GM19043 (cell line): Measurements from ENCODE around the gene EHD4.

Experiments used
- ATAC-seq: cut with Tn5 transposase; IDR thresholded peaks from one replicate; pipeline ENCODE4 v1.9.1; 2021; ENCODE audit warnings: low read depth; ENCODE audit not compliant: unreplicated experiment

Gene EHD4

DNA sequence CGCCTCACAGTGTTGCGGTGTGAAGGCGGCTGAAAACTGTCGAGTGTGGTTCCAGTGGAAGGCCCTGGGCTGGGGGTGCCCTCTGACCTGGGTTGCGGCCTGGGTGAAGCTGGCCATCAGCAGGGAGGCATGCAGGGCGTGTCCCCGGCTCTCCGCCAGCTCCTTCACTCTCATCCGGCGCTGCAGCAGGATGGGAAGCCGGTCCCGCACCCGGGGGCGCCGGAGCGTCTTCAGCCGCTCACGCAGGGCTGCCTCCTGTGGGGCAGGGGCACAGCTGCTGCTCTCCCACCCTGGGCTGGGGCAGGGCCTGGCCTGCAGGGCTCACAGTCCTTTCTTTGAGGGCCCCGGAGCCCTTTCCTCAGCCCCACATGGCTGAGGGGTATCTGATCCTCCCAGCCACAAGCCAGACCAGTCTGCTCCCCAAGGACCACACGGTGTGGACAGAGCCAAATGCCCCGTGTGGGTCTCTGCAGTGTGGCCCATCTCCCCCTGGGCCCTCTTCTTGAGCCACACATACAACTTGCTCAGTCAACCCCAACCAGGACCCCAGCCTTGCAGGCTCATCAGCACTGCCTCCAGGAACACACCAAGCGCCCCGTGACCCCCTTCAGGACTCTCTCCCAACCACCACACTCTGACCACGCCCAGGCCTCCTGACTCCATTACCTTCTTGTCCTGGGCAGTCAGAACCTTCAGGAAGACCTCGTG lies 105.3 kb downstream of the EHD4 start:
- no peak for ATAC-seq

DNA sequence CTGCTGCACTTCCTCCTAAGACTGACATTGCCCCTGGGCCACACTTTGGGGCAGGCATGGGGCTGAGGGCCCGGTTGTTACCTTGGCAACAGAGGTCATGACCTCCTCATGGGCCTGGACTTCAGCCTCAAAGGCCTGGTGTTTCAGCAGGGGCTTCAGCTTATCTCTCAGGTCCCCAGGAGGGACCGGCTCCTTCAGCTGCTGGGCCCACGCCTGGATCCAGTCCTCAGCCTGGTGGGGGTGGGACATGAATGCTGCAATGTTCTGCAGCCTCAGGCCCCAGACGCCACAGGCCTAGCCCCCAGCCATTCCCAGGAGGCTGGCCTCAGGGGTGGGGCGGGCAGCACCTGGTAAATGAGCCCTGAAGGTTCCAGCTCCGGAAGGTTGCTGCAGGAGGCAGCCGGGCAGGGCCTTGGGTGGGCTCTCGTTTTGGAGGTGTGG lies 106.1 kb downstream of the EHD4 start:
- no peak for ATAC-seq

DNA sequence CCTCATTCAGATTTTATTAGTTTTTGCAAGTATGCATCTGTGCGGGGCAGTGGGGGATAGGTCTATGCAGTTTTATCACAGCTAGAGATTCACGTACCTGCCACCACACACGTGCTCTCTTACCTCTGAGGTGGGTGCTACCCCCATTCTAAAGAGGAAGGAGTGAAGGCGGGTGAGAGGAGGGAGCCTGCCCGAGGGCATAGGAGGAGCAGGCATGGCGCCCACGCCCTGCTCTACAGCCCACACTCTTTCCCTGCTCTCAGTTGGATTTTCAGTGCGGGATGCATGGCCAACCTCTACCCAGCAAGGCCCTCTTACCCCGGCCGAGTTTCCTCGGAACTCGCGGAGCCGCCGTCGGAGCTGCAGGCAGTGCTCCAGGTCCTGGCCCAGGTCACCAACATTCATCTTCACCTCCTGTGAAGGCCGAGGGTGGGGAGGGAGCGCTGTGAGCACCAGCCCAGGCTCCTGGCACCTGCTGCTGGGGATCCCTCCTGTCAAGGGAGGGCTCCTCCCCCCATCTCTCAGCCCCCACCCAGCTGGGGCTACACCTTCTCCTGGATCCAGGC lies 106.8 kb downstream of the EHD4 start:
- no peak for ATAC-seq

DNA sequence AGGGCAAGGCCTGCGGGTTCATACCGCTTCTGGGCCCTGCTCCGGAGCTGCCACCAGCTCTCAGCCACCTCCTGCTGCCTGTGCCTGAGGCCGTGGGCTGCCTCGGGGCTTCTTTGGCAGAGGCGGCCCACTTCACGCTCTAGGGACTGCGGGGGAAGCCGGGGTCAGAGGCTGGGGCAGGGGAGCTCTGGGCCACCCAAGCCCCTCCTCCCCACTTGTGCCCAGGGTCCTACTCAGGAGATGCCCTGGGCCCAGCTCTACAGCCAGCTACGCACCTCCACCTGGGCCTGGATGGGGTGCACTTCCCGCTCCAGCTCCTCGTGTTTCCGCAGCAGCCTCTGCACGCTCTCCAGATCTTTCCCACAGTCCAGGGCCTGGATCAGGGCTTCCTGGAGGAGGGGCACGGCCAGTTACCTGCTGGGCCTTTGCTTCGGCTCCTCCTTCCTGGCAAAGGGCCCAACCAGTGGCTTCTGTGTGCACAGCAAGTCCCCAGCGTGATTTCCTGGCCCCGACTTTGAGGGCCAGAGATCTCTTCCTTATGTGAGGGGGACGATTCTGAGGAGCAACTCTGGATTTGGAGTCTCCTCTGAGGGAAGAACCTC lies 109.7 kb downstream of the EHD4 start:
- no peak for ATAC-seq

DNA sequence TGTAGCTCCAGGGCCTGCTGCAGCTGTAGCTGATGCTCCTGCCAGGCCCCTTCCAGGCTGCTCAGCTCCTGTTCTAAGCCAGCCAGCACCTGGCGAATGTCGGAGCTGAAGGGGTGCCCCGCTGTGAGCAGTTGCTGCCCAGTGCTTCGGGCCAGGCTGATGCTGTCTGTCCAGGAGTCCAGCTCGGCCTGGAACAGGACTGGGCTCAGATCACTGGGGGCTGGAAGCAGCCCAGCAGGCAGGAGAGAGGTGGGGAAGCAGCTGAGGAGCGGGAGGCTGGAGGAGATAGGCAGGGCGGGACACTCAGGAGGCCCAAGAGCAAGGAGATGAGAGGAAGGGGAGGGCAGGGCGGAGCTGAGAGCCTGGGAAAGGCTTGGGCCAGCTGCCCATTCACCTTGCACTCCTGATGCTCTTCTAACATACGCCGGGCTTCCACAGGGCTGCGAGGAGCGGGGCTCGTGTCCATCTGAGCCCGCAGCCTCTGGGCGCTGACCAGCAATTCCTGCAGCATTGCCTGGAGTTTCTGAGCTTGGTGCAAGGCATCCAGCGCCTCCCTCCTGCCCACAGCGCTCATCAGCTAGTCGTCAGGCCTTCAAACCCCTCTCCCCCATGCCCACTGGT lies 110.5 kb downstream of the EHD4 start:
- ATAC-seq, result no peak

DNA sequence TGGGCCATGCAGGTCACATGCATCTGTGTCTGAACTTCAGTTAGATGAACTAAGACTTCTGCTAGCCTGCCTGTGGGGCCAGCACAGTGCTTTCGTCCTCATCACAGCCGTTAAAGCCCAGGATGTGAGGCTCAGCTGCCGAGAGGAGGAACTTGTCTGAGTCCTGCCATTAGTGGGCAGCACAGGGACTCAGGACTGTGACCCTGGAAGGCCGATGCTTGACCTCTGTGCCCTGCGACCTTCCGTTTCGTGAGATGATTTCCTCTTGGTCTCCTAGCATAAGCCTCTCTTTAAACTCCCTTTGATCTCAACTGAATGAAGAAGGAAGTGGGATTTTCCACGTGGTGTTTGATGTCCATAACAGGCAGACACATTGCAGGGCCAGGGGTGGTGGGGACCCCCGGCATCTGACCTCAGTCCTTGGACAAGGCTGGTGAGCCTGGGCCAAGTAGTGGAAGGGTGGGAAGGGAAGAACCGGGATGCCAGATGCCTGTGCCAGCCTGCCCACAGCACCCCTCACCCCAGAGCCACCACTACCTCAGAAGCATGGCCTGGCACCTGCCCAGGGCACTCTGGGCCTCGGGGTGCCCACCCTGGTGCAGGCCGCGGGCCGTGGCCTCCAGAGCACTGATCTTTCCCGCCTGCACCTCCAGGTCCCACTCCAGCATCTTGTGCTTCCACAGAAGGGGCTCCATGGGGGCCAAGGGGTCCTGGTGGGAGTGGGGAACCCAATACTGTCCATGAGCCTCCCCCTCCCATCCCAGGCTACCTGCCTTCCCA lies 112.1 kb downstream of the EHD4 start:
- no peak for ATAC-seq

DNA sequence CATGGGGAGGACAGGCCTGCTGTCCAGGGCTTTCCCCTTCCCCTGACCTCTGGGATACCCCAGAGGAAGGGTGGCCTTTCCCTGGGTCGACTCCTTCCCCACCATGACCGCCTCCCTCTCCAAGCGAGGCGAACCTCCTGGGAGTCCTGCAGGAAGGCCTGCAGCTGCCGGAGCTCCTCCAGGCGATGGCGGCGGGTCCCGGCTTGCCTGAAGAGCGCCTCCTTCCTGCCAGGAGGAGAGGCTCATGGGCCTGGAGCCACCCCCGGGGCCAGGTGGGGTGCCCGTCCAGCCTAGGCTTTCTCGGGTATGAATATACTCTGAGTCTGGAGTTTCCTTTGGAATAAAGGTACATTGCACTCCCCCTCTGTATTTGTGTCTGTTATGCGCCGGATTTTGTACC lies 113.6 kb downstream of the EHD4 start:
- ATAC-seq, result no peak

DNA sequence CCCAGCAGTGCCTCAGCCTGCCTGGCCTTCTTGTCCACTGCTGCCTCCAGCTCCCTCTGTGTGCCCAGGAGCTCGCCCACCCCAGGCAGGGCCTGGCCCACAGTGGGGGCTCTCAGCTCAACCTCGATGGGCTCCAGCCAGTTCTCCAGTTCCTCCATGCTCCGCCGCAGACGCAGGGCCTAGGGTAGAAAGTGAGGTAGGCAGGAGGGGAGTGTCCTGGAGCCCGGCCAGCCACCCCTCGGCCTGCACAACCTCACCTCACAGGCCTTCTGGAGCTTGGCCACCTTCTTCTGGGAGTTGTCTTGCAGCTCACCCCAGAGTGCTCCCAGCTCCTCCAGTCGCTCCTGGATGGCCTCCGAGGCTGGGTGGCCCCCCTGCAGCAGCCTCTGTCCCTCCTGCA lies 115.0 kb downstream of the EHD4 start:
- ATAC-seq, result no peak

DNA sequence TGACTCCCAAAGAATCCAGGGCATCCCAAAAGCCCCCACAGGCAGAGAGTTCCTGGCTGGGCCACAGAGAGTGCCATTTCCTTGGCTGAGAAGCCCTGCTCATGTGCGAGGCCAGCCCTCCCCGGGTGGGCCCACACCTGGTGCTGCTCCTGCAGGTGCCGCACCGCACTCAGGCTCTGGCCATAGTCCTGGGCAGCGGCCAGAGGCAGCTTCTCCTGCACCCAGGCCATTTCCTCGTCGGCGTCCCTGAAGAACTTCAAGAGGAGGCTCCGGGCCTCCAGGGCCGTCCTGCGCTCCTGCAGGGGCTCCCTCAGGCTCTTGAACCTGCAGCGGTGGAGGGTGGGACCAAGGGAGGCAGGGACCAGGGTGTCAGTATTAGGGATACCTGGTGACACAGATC lies 115.6 kb downstream of the EHD4 start:
- ATAC-seq, result no peak

DNA sequence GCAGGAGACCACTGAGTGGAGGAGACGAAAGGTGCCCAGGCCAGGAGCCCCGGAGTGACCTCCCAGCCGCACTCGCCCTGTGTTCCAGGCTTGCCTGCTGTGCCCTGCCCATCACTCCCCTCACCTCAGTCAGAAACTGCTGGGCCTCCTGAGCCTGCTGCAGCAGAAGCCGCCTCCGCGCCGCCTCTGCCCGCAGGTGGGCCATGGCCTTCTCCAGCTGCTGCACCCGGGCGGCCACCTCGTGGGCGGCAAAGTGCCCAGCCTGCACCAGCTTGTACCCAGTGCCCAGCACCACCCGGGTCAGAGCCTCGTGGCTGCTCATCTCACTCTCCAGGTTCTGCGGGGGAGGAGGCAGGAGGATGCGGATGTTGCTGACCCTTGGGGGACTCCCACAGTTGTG lies 116.1 kb downstream of the EHD4 start:
- ATAC-seq, result no peak

DNA sequence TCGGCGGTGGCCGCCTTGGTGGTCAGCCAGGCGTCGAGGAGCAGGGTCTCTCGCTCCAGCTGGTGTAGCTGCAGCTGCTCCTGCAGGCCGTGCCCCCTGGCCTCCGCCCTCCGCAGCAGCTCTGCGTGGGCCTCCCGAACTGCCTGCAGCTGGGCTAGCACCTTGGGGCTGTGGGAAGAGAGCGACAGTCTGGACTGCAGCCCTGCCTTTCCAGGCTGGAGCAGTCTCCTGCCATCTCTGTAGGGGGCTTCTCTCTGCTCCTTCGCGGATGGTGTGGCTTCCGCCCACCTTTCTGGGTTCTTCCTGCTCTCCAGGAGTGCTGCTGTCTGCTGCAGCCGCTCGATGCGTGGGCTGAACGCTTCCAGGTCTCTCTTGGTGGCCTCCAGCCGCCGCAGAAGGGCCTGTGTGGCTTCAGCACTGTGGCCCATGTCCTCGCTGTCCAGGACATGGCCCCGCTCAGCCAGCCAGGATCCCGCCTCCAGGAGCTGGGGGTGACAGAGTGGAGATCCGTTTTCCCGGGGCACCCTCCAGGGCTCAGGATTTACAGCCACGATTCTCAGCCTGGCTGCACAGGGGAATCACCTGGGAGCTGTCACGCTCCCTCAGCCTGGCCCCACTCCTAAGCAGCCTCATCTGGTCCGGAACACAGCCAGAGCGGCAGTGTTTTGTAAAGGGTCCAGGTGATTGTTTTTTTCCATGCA lies 116.9 kb downstream of the EHD4 start:
- ATAC-seq, result no peak

DNA sequence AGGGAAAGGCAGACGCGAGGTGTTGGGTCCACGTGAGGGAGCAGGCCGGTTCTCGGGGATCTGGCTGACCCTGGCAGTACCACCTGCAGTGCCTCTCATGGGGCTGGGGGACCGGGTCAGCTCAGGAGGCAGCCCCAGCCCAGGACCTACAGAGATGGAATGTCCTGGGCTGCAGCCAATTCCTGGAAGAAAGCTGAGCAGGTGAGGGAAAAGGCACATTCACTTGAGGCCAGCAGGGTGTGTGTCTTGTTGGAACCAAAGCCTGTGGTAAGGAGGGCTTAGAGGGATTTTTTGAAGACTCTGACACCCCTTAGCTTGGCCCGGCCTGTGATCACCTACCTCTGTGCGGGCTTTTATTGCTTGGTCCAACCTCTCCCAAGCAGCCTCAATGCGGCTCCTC lies 117.9 kb downstream of the EHD4 start:
- no peak for ATAC-seq

DNA sequence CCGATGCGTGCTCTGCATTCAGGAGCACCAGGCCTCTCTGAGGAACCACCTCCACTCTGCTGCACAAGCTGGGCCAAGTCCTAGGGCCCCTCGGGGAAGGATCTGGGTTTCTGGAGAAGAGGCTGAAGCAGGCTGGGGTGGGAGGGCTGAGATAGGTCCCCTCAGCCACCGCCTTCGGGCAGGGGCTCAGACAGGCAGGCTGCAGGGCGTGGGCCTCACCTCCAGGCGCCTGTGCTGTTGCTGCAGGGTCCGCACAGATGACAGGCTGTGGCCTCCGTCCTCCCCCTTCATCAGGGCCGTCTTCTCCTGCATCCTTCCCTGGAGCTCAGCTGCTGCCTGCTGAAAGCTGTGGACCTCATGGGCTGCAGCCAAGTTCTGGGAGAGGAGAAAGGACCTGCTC lies 118.5 kb downstream of the EHD4 start:
- no peak for ATAC-seq

DNA sequence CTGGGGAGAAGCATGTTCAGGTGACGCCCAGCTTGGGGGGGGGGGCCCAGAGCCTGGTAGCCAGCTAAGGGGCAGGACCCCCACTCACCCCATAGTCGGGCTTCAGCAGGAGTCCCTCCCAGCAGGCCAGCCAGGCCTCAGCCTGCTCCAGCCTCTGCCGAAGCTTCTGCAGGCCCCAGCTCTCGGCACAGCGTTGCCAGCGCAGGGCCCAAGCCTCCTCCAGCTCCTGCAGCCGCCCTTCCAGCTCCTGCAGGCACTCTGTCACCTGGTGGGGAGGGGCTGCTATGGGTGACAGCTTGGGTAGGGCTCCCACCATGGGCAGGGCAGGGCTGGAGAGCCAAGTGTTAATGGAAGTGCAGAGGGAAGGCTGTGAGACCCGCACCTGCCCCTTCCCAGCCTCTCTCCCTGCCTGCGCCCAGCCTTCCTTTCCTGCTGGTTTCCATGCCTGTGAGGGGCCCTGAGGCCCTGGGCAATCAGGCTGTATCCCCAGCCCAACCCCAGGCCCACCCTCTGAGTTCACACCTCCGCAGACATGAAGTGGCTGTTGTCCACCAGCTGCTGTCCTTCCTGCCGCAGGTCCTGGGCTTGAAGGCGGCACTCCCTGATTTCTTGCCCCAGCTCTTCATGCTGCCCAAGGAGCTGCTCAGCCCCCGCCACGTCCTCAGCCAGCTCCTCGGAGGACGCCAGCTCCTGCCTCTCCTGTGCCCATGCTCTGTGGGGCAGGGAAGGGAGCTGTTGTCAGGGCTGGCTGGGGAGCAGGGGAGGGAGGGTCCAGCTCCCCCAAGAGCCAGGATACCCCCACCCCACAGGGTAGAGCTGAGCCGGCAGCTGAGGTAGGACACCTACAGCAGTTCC lies 119.4 kb downstream of the EHD4 start:
- ATAC-seq, result no peak

DNA sequence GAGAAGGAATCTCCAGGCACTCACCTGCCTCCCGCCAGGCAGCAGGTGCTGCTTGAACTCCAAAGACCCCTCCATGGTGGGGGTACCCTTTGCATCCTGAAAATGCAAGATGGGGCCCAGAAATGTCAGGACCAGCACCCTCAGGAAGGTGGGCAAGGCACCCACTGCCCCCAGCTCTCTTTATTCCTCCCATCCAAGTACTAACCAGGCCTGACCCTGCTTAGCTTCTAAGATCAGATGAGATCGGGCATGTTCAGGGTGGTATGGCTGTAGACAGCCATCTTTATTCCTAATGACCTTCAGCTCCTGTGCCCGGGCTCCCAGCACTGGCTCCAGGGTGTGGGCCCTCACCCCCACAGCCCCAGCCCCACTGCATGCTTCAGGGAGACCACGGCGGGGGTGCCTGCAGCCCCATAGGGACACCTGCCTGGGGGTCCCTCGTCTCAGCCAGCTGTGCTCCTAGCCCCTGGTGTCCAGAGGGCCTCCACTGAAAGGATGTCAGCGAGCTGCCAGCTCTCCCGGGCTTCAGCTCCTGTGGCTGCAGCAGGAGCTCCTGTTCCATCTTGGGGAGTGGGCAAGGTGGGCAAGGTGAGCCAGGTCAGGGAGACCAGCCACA lies 120.5 kb downstream of the EHD4 start:
- no peak for ATAC-seq

DNA sequence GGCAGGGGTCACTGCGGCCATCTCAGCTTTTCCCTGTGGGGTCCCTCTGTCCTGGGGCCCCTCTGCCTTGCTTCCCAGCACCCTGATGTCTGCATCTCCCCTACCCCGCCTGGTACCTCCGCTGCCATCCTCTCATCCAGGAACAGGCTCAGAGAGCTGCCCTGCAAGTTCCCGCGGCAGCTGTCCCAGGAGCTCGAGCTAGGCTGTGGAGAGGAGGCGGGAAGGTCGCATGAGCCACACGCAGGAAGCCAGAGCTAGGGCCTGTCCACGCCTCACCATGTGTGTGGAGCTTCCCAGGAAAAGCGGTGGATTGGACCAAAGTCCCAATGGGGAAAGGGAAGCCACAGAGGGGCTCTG lies 121.2 kb downstream of the EHD4 start:
- ATAC-seq, result no peak

DNA sequence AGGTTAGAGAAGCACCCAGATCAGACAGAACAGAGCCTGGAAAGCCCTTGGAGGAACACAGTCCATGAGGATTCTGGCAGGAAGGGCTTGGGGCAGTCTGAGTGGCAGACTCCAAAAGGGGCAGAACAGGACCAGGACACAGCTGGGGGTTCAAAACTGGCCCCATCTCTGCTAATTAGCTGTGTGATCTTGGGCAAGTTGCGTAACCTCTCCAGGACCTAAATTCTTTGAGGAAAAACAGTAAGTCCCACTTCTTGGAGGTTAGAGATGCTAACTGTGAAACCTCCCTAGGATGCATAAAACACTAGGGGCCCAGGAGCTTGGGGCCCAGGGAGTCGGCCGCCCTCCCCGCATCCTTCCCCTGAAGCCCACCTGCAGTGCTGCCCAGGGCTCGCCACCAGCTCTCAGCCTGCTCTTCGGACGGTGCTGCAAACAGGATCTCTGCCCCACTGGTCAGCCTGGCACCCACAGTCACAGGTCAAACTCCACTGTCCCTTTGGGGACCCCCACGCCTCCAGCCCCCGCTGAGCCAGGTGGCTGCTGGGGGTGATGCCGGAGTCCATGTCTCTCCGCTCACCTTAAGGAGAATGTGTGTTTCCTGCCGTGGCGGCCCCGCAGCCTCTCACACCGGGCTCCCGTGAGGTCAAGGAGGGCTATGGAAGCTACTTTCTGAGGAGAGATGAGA lies 121.7 kb downstream of the EHD4 start:
- no peak for ATAC-seq

DNA sequence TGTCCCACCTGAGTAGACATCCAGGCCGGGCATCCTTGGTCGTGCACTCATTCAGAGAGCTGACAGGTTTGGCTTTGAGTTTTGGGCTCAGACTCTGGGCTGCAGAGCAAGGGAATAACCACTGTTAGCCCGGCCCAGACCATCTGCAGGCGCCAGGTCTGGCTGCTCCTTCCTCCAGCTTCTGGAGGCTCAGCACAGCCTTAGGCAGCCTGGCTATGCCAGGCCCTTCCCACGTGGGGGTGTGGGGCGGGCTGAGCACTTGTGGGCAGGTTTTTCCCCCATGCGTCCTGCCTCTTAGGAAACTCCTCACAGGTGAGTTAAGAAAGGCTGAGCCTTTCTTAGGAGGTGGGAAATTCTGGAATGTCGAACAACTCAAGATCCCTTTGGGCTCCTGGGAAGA lies 122.5 kb downstream of the EHD4 start:
- ATAC-seq, result no peak

DNA sequence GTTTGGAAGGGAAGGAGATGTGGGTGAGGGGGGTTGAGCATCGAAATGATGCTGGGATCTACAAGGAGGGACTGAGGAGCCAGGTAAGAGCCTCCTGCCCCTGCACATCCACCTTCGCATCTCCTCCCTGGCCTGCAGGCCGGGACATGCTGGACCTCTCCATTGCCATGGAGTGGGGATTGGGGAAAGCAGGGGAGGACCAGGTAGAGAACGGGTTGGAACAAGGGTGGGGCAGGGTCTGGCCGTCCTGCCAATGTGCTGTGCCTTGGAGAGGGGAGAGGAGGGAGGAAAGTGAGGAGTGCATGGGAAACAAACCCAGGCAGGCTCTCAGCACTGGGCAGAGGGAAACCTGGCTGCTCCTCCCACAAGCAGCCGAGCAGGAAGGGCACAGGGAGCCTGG lies 123.2 kb downstream of the EHD4 start:
- no peak for ATAC-seq
